Lower leg skin (tissue), 4 donors: ENCODE measurements around the gene CKM. TPM values are rescaled to one million over a fixed set of nuclear protein-coding genes. Genes with fewer than 3 reads are reported as not detected.

ENCODE experiments used
- DNase-seq, 2 donors: peaks; one replicate each; pipeline ENCODE4 v3.0.0-alpha.2; 2019; ENCODE audit warnings: low spot score in 2 of 2
- H3K4me3 ChIP-seq: fragments of 200-600 bp; sonication (generic); 2 replicates; pipeline ENCODE4 v1.5.1; 2017; ENCODE audit warnings: mild to moderate bottlenecking, low read depth; ENCODE audit not compliant: poor library complexity, severe bottlenecking
- CTCF ChIP-seq, 3 donors: fragments of 450-650 bp; IDR thresholded peaks; one replicate each; pipeline ENCODE4 v1.5.1; 2016; ENCODE audit warnings: antibody characterized with exemption in 3 of 3, mild to moderate bottlenecking in 3 of 3, moderate library complexity in 2 of 3
- POLR2A ChIP-seq, 2 donors: fragments of 450-650 bp; IDR thresholded peaks; one replicate each; pipeline ENCODE4 v1.6.1; 2016 to 2017; ENCODE audit warnings: antibody characterized with exemption in 2 of 2, mild to moderate bottlenecking in 1 of 2, moderate library complexity in 1 of 2
- WGBS, 2 donors: methylation state at CpG; one replicate each; pipeline ENCODE4 v1.1.5; 2018; 5-methylcytosine and 5-hydroxymethylcytosine counted together
- intact Hi-C: fragments of 100-400 bp; cut with DNase I; formaldehyde crosslinking; loops from one replicate; pipeline ENCODE4 v1.15.0; 2023; ENCODE audit warnings: low total_unique reads
- total RNA-seq, 4 donors: library from RNA; depleted of rRNA; stranded (reverse); fragments of >200 nt; gene quantifications; one replicate each; pipeline ENCODE4 v1.1.0, GENCODE V29; 2016

The CKM gene
- total RNA-seq, 4 donors from 2014 or later, result 0.13 to 2.9 (median 1.3) TPM; not detected in 1

- intact Hi-C loops, result no loop called here
- TF ChIP-seq CTCF (IDR thresholded peaks at IDR 0.05), result no peak
- no peak for TF ChIP-seq POLR2A (IDR thresholded peaks at IDR 0.05)
- WGBS, 2 donors, result 93 to 98% methylated on average over 4 of the region's 4 CpGs
- no peak overlapping the region for H3K4me3 ChIP-seq
- DNase-seq, result no peak
Observed at GRCh38 chr19:45256836-45257235, 65.8 kb downstream of the CKM start.

Other genes with a start within 250 kb of the CKM start
- gene ZNF296, start 246.4 kb downstream of the CKM start, total RNA-seq, result 1 to 10 TPM; 2.4 to 7.8 (median 4.8) TPM
- 10 to 100 TPM; 11.8 to 24.9 (median 21.5) TPM for gene GEMIN7, start 243.6 kb downstream of the CKM start, total RNA-seq
- 10 to 100 TPM; 37.4 to 55.2 (median 52.1) TPM for gene PPP1R37, start 229.7 kb downstream of the CKM start, total RNA-seq
- gene NKPD1, start 161.9 kb downstream of the CKM start, total RNA-seq, result 100 to 1,000 TPM in 1 of 4 donors, 10 to 100 TPM in 3; 42.0 to 100 (median 51.4) TPM
- 10 to 100 TPM; 36.0 to 52.3 (median 47.9) TPM for gene TRAPPC6A, start 144.6 kb downstream of the CKM start, total RNA-seq
- gene BLOC1S3, start 144.1 kb downstream of the CKM start, total RNA-seq, result 10 to 100 TPM; 26.6 to 65.1 (median 31.4) TPM
- 1 to 10 TPM; 1.2 to 4.5 (median 1.6) TPM for gene EXOC3L2, start 77.5 kb downstream of the CKM start, total RNA-seq
- 10 to 100 TPM; 28.4 to 42.8 (median 35.3) TPM for gene MARK4, start 71.6 kb downstream of the CKM start, total RNA-seq
- gene KLC3, start 17.9 kb upstream of the CKM start, total RNA-seq, result 100 to 1,000 TPM; 159 to 217 (median 169) TPM
- gene ERCC2, start 47.7 kb upstream of the CKM start, total RNA-seq, result 10 to 100 TPM in 1 of 4 donors, 1 to 10 TPM in 3; 8.5 to 22.4 (median 9.8) TPM
- gene PPP1R13L, start 82.2 kb upstream of the CKM start, total RNA-seq, result 100 to 1,000 TPM; 257 to 851 (median 501) TPM
- 1 to 10 TPM; 4.0 to 8.1 (median 5.6) TPM for gene POLR1G, start 83.8 kb upstream of the CKM start, total RNA-seq
- 100 to 1,000 TPM in 1 of 4 donors, 10 to 100 TPM in 3; 57.7 to 111 (median 76.5) TPM for gene ERCC1, start 101.0 kb upstream of the CKM start, total RNA-seq
- gene FOSB, start 145.1 kb upstream of the CKM start, total RNA-seq, result 10 to 100 TPM in 2 of 4 donors, 1 to 10 TPM in 2; 5.9 to 18.2 (median 11.2) TPM
- 10 to 100 TPM in 1 of 4 donors, 1 to 10 TPM in 3; 6.4 to 11.6 (median 9.0) TPM for gene RTN2, start 174.2 kb upstream of the CKM start, total RNA-seq
- gene PPM1N, start 175.6 kb upstream of the CKM start, total RNA-seq, result 1 to 10 TPM; 2.9 to 4.7 (median 3.6) TPM
- gene VASP, start 184.6 kb upstream of the CKM start, total RNA-seq, result 10 to 100 TPM; 52.7 to 68.9 (median 56.5) TPM